GM08714 (cell line): ENCODE data around the gene WDFY2.

Source experiments
- H3K4me3 ChIP-seq: fragments of 200-500 bp; sonication (Bioruptor generic); 2 replicates; pipeline ENCODE4 v1.5.1; 2014; ENCODE audit warnings: mild to moderate bottlenecking, low read length, inconsistent platforms
- ZNF274 ChIP-seq: IDR thresholded peaks from 2 replicates; pipeline ENCODE4 v1.6.1; 2012; ENCODE audit warnings: mild to moderate bottlenecking, low read depth, low read length

The WDFY2 gene

GRCh38 chr13:51704399-51705313 lies 120.4 kb downstream of the WDFY2 start:
- no peak for TF ChIP-seq ZNF274
- no peak overlapping the region for H3K4me3 ChIP-seq

DNA sequence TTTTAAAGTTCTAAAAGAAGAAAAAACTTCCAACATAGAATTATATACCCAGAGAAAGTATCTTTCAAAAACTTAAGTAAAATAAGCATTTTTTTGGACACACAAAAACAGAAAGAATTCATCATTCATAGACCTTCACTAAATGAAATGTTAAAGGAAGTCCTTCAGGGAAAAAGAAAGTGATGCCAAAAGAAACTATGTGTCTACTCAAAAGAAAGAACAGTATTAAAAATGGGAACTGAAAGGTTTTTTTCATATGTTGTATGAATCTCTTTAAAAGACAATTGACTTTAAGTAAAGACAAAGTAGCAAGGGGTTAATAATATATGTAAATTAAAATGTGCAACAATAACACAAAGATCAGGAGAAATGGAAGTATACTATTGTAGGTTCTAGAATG lies 123.2 kb downstream of the WDFY2 start:
- no peak for TF ChIP-seq ZNF274

GRCh38 chr13:51713807-51714206 lies 129.5 kb downstream of the WDFY2 start:
- no peak overlapping the region for H3K4me3 ChIP-seq
- no peak for TF ChIP-seq ZNF274

More for the DNA sequence above, 123.2 kb downstream of the WDFY2 start:
- H3K4me3 ChIP-seq: no peak overlapping the region

DNA sequence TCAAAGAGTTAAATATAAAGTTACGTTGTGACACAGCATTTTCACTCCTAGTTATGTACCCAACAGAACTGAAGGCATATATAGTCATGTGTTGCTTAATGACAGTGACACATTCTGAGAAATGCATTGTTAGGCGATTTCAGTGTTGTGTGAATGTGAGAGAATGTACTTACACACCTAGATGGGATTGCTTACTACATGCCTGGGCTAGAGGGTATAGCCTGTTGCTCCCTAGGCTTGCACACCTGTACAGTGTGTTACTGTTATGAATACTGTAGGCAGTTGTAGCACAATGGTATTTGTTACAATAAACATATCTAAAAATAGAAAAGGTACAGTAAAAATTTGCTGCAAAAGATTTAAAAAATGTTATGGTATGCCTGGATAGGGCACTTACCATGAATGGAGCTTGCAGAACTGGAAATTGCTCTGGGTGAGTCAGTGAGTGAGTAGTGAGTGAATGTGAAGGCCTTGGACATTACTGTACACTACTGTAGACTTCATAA lies 130.5 kb downstream of the WDFY2 start:
- no peak overlapping the region for H3K4me3 ChIP-seq
- TF ChIP-seq ZNF274: no peak

DNA sequence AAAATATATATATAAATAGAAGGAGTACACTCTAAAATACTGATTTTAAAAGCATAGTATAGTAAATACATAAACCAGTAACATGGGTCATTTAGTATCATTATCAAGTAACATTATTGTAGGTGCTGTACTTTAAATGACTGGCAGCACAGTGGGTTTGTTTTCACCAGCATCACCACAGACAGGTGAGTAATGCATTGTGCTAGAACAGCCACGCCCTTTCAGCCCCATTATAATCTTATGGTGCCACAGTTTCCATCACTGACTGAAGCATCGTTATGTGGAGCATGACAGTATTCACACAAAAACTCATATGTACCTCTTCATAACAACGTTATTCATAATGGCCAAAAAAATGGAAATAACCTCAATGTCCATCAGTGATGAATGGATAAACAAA lies 131.4 kb downstream of the WDFY2 start:
- no peak overlapping the region for H3K4me3 ChIP-seq
- TF ChIP-seq ZNF274: no peak

DNA sequence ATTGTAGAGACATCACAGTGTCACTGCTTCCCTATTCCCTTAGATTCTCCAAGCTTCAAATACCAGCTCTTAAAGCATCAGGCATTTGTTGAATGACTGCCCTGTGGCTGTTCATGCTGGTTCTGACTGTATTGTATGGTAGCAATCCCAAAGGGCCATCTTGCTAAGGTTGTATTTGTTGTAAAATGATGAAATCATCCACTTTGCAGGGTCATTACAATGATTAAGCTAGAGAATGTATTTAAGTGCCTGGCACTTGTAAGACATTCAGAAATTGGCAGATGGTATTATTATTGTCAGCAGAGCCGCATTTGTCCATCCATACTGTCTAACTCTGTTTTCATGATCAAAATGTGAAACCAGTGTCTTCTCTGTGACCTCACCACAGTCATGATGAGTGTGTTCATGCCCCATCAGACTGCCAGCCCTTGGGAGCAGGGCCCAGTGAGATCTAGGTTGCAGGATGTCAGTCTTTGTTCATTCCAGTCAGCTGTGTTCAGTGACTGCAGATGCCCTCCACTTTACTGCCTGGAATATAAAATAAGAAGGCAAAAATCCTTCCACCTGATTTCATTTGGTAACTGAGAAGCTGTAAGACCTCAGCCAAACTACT lies 133.6 kb downstream of the WDFY2 start:
- no peak overlapping the region for H3K4me3 ChIP-seq
- TF ChIP-seq ZNF274: no peak

GRCh38 chr13:51719394-51719793 lies 135.1 kb downstream of the WDFY2 start:
- no peak for TF ChIP-seq ZNF274
- no peak overlapping the region for H3K4me3 ChIP-seq

DNA sequence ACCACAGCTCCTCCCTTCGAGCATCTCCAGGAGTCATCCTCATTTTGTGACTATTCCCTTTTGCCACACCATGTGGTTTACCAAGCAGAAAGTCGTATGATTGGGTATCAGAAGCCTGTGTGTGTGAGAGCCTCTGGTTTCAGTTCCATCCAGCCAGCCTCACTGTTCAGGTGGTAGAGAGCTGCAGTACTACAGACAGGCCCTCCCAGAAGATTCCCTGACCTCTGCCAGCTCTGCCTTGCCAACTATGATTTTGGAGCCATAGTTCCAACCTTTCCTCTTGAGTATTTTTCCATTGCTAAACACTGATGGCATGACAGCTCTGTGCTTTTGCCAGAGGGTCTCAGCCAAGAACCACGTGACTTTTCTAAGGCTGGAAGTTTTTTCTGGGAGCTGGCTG lies 137.2 kb downstream of the WDFY2 start:
- H3K4me3 ChIP-seq: no peak overlapping the region
- no peak for TF ChIP-seq ZNF274

GRCh38 chr13:51723529-51723928 lies 139.3 kb downstream of the WDFY2 start:
- TF ChIP-seq ZNF274: no peak
- H3K4me3 ChIP-seq: no peak overlapping the region

- no peak overlapping the region for H3K4me3 ChIP-seq
- no peak for TF ChIP-seq ZNF274
Observed at GRCh38 chr13:51724721-51725120, 140.5 kb downstream of the WDFY2 start.

GRCh38 chr13:51726446-51727193 lies 142.4 kb downstream of the WDFY2 start:
- H3K4me3 ChIP-seq: no peak overlapping the region
- TF ChIP-seq ZNF274: no peak

DNA sequence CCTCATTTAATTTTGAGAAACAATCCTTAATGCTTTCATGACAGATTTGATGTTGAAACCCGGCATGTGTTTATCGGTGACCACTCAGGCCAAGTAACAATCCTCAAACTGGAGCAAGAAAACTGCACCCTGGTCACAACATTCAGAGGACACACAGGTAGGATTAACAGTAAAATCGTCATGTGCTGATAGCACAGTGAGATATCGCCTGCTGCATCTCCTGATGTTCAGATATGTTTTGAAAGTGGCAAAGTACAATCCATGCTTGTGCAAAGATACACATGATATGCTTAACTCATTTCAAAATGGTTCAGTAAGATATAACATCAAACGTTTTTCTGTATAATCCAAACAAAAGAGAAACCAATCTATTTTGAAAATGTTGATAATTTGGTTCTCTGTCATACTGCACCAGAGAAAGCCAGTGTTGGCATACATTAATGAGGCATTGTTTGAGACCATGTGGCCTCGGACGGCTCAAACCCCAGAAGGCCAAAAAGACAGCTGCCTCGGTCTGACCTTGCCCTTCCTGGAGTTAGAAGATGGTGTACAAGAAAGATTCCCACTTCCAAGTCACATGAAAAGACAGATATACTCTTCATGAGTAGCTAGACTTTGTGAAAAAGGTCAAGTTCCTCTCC lies 143.5 kb downstream of the WDFY2 start:
- no peak for TF ChIP-seq ZNF274
- no peak overlapping the region for H3K4me3 ChIP-seq

- TF ChIP-seq ZNF274: no peak
- H3K4me3 ChIP-seq: no peak overlapping the region
Observed at GRCh38 chr13:51728275-51728673, 144.0 kb downstream of the WDFY2 start.

DNA sequence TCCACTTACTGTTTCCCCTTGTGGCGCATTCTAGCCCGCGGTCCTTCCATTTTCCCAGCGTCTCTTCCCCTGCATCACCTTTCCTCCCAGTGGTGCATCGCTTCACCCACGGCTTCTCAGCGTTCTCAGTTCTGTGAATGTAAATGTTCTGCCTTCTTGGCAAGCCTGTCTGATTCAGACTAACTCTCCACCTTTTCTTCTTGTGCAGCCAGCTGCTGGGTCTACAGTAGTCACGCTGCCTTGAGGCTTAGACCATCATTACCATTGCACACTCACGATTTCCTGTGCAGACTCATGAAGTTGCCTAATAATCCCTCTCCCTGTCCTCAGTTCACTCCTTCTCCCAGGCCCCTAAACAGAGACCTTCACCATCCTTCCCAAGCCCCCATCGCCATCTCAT lies 144.7 kb downstream of the WDFY2 start:
- no peak for TF ChIP-seq ZNF274
- H3K4me3 ChIP-seq: no peak overlapping the region
